ENCODE results near the gene GSK3B. TPM values are rescaled to one million over a fixed set of nuclear protein-coding genes. Genes with fewer than 3 reads are reported as not detected.

Gene GSK3B
- total RNA-seq, 1 experiment from 2014 or later, result 67.1 TPM

GRCh38 chr3:119978554-119979208, 115.6 kb downstream of the GSK3B start:
- no peak for DNase-seq
- no peaks in the 10 kb centered on the region for H3K9me3 ChIP-seq (ENCODE audit: low read length)
- H3K4me1 ChIP-seq (ENCODE audit: low read length), result no peaks in the 10 kb centered on the region
- peaks cover 97% of the 10 kb centered on the region for H3K79me2 ChIP-seq (ENCODE audit: low read length)
- H3K9me2 ChIP-seq (replicated peaks; ENCODE audit: insufficient read depth, low read length), result no peaks in the 10 kb centered on the region
- H3K27ac ChIP-seq (ENCODE audit: low read length), result no peak overlapping the region
- H3K36me3 ChIP-seq (ENCODE audit: insufficient read depth, low read length), result no peaks in the 10 kb centered on the region
- no peaks in the 10 kb centered on the region for H3K27me3 ChIP-seq (ENCODE audit: low read length)
- no peak overlapping the region for H3K4me2 ChIP-seq (ENCODE audit: low read depth, low read length, poor library complexity, severe bottlenecking)
- no peak overlapping the region for H3K4me3 ChIP-seq (ENCODE audit: low read length)
- no peak overlapping the region for H2AFZ ChIP-seq (ENCODE audit: low read length)
- H3K9ac ChIP-seq (ENCODE audit: low read length), result no peak overlapping the region
- no peaks in the 10 kb centered on the region for H4K20me1 ChIP-seq (ENCODE audit: insufficient read depth, low read depth, low read length)

GRCh38 chr3:119977353-119977752, 116.9 kb downstream of the GSK3B start:
- Histone ChIP-seq H4K20me1 (ENCODE audit: insufficient read depth, low read depth, low read length) (no peaks in the 10 kb centered on the region), H3K27me3 (ENCODE audit: low read length) (no peaks in the 10 kb centered on the region), H3K36me3 (ENCODE audit: insufficient read depth, low read length) (no peaks in the 10 kb centered on the region), H3K9ac (ENCODE audit: low read length) (no peak overlapping the region), H3K27ac (ENCODE audit: low read length) (no peak overlapping the region), H3K9me3 (ENCODE audit: low read length) (no peaks in the 10 kb centered on the region), H3K4me3 (ENCODE audit: low read length) (no peak overlapping the region), H3K4me1 (ENCODE audit: low read length) (no peaks in the 10 kb centered on the region), H3K4me2 (ENCODE audit: low read depth, low read length, poor library complexity, severe bottlenecking) (no peak overlapping the region), H3K79me2 (ENCODE audit: low read length) (peaks cover 100% of the 10 kb centered on the region), H2AFZ (ENCODE audit: low read length) (no peak overlapping the region), H3K9me2 (replicated peaks; ENCODE audit: insufficient read depth, low read length) (no peaks in the 10 kb centered on the region)
- DNase-seq, result no peak

GRCh38 chr3:119976214-119976613, 118.0 kb downstream of the GSK3B start:
- no peak overlapping the region for H3K4me2 ChIP-seq (ENCODE audit: low read depth, low read length, poor library complexity, severe bottlenecking)
- H3K9me3 ChIP-seq (ENCODE audit: low read length), result no peaks in the 10 kb centered on the region
- no peak for DNase-seq
- H3K27me3 ChIP-seq (ENCODE audit: low read length), result no peaks in the 10 kb centered on the region
- H3K36me3 ChIP-seq (ENCODE audit: insufficient read depth, low read length), result no peaks in the 10 kb centered on the region
- no peak overlapping the region for H3K9ac ChIP-seq (ENCODE audit: low read length)
- H3K27ac ChIP-seq (ENCODE audit: low read length), result no peak overlapping the region
- H2AFZ ChIP-seq (ENCODE audit: low read length), result no peak overlapping the region
- H3K4me1 ChIP-seq (ENCODE audit: low read length), result no peaks in the 10 kb centered on the region
- H4K20me1 ChIP-seq (ENCODE audit: insufficient read depth, low read depth, low read length), result no peaks in the 10 kb centered on the region
- H3K9me2 ChIP-seq (replicated peaks; ENCODE audit: insufficient read depth, low read length), result no peaks in the 10 kb centered on the region
- H3K79me2 ChIP-seq (ENCODE audit: low read length), result peaks cover 98% of the 10 kb centered on the region
- H3K4me3 ChIP-seq (ENCODE audit: low read length), result no peak overlapping the region

GRCh38 chr3:119974656-119975055, 119.6 kb downstream of the GSK3B start:
- no peak overlapping the region for H3K4me3 ChIP-seq (ENCODE audit: low read length)
- no peak overlapping the region for H3K27ac ChIP-seq (ENCODE audit: low read length)
- no peak for DNase-seq
- no peaks in the 10 kb centered on the region for H4K20me1 ChIP-seq (ENCODE audit: insufficient read depth, low read depth, low read length)
- H3K79me2 ChIP-seq (ENCODE audit: low read length), result peaks cover 96% of the 10 kb centered on the region
- no peaks in the 10 kb centered on the region for H3K9me2 ChIP-seq (replicated peaks; ENCODE audit: insufficient read depth, low read length)
- no peaks in the 10 kb centered on the region for H3K9me3 ChIP-seq (ENCODE audit: low read length)
- no peaks in the 10 kb centered on the region for H3K4me1 ChIP-seq (ENCODE audit: low read length)
- H3K36me3 ChIP-seq (ENCODE audit: insufficient read depth, low read length), result no peaks in the 10 kb centered on the region
- no peak overlapping the region for H2AFZ ChIP-seq (ENCODE audit: low read length)
- no peaks in the 10 kb centered on the region for H3K27me3 ChIP-seq (ENCODE audit: low read length)
- H3K4me2 ChIP-seq (ENCODE audit: low read depth, low read length, poor library complexity, severe bottlenecking), result no peak overlapping the region
- H3K9ac ChIP-seq (ENCODE audit: low read length), result no peak overlapping the region

- no peak overlapping the region for H3K4me2 ChIP-seq (ENCODE audit: low read depth, low read length, poor library complexity, severe bottlenecking)
- no peak overlapping the region for H3K4me3 ChIP-seq (ENCODE audit: low read length)
- no peaks in the 10 kb centered on the region for H3K36me3 ChIP-seq (ENCODE audit: insufficient read depth, low read length)
- no peaks in the 10 kb centered on the region for H3K9me2 ChIP-seq (replicated peaks; ENCODE audit: insufficient read depth, low read length)
- H3K27me3 ChIP-seq (ENCODE audit: low read length), result no peaks in the 10 kb centered on the region
- H3K27ac ChIP-seq (ENCODE audit: low read length), result no peak overlapping the region
- no peak overlapping the region for H2AFZ ChIP-seq (ENCODE audit: low read length)
- H3K9ac ChIP-seq (ENCODE audit: low read length), result no peak overlapping the region
- H4K20me1 ChIP-seq (ENCODE audit: insufficient read depth, low read depth, low read length), result no peaks in the 10 kb centered on the region
- DNase-seq, result no peak
- H3K79me2 ChIP-seq (ENCODE audit: low read length), result peaks cover 96% of the 10 kb centered on the region
- H3K9me3 ChIP-seq (ENCODE audit: low read length), result no peaks in the 10 kb centered on the region
- H3K4me1 ChIP-seq (ENCODE audit: low read length), result no peaks in the 10 kb centered on the region
Measured at GRCh38 chr3:119973018-119973646, 121.1 kb downstream of the GSK3B start.

- no peak overlapping the region for H3K9ac ChIP-seq (ENCODE audit: low read length)
- H4K20me1 ChIP-seq (ENCODE audit: insufficient read depth, low read depth, low read length), result no peaks in the 10 kb centered on the region
- H3K9me3 ChIP-seq (ENCODE audit: low read length), result no peaks in the 10 kb centered on the region
- peaks cover 6% of the 10 kb centered on the region; the same call in 1 of the 2 replicates for H3K4me1 ChIP-seq (ENCODE audit: low read length)
- peaks cover 93% of the 10 kb centered on the region for H3K79me2 ChIP-seq (ENCODE audit: low read length)
- no peak overlapping the region for H3K27ac ChIP-seq (ENCODE audit: low read length)
- no peak for DNase-seq
- no peaks in the 10 kb centered on the region for H3K27me3 ChIP-seq (ENCODE audit: low read length)
- no peak overlapping the region for H3K4me2 ChIP-seq (ENCODE audit: low read depth, low read length, poor library complexity, severe bottlenecking)
- H3K4me3 ChIP-seq (ENCODE audit: low read length), result no peak overlapping the region
- H3K9me2 ChIP-seq (replicated peaks; ENCODE audit: insufficient read depth, low read length), result no peaks in the 10 kb centered on the region
- H3K36me3 ChIP-seq (ENCODE audit: insufficient read depth, low read length), result no peaks in the 10 kb centered on the region
- no peak overlapping the region for H2AFZ ChIP-seq (ENCODE audit: low read length)
Measured at GRCh38 chr3:119969759-119970158, 124.5 kb downstream of the GSK3B start.

GRCh38 chr3:119967353-119968006, 126.8 kb downstream of the GSK3B start:
- Histone ChIP-seq H3K79me2 (ENCODE audit: low read length) (peaks cover 93% of the 10 kb centered on the region), H3K4me1 (ENCODE audit: low read length) (peaks cover 9% of the 10 kb centered on the region; the same call in 1 of the 2 replicates), H3K9me2 (replicated peaks; ENCODE audit: insufficient read depth, low read length) (no peaks in the 10 kb centered on the region), H3K9ac (ENCODE audit: low read length) (no peak overlapping the region), H3K36me3 (ENCODE audit: insufficient read depth, low read length) (peaks cover 3% of the 10 kb centered on the region; the same call in 1 of the 2 replicates), H3K9me3 (ENCODE audit: low read length) (no peaks in the 10 kb centered on the region), H3K4me3 (ENCODE audit: low read length) (no peak overlapping the region), H3K27me3 (ENCODE audit: low read length) (no peaks in the 10 kb centered on the region), H3K27ac (ENCODE audit: low read length) (no peak overlapping the region), H2AFZ (ENCODE audit: low read length) (no peak overlapping the region), H3K4me2 (ENCODE audit: low read depth, low read length, poor library complexity, severe bottlenecking) (no peak overlapping the region), H4K20me1 (ENCODE audit: insufficient read depth, low read depth, low read length) (no peaks in the 10 kb centered on the region)
- no peak for DNase-seq

- no peak for DNase-seq
- Histone ChIP-seq H3K9ac (ENCODE audit: low read length) (no peak overlapping the region), H3K27me3 (ENCODE audit: low read length) (no peaks in the 10 kb centered on the region), H3K9me3 (ENCODE audit: low read length) (no peaks in the 10 kb centered on the region), H3K27ac (ENCODE audit: low read length) (no peak overlapping the region), H3K4me2 (ENCODE audit: low read depth, low read length, poor library complexity, severe bottlenecking) (no peak overlapping the region), H3K4me1 (ENCODE audit: low read length) (peaks cover 9% of the 10 kb centered on the region; the same call in 1 of the 2 replicates), H3K4me3 (ENCODE audit: low read length) (no peak overlapping the region), H3K9me2 (replicated peaks; ENCODE audit: insufficient read depth, low read length) (no peaks in the 10 kb centered on the region), H4K20me1 (ENCODE audit: insufficient read depth, low read depth, low read length) (no peaks in the 10 kb centered on the region), H2AFZ (ENCODE audit: low read length) (no peak overlapping the region), H3K36me3 (ENCODE audit: insufficient read depth, low read length) (peaks cover 4% of the 10 kb centered on the region; the same call in 1 of the 2 replicates), H3K79me2 (ENCODE audit: low read length) (peaks cover 95% of the 10 kb centered on the region)
Measured at GRCh38 chr3:119965692-119966091, 128.6 kb downstream of the GSK3B start.

All from Karpas-422 (cell line).